K562 (cell line): ENCODE data around the gene SLC25A31. TPM values are rescaled to one million over a fixed set of nuclear protein-coding genes. Genes with fewer than 3 reads are reported as not detected.

Experiments
- CGGBP1 ChIP-seq: fragments of 250-450 bp; sonication (Bioruptor Pico); IDR thresholded peaks from 2 replicates; pipeline ENCODE4 v1.9.0; 2021; ENCODE audit warnings: mild to moderate bottlenecking
- HBP1 ChIP-seq: fragments of 450-650 bp; formaldehyde crosslinking; IDR thresholded peaks from 2 replicates; pipeline ENCODE4 v1.4.0; 2022; ENCODE audit warnings: missing genetic modification characterization
- HNRNPLL ChIP-seq: fragments of 200-400 bp; formaldehyde crosslinking; IDR thresholded peaks from 2 replicates; pipeline ENCODE4 v1.6.1; 2017; ENCODE audit warnings: low read length, low read depth, mild to moderate bottlenecking; ENCODE audit not compliant: poor library complexity, severe bottlenecking
- MCM5 ChIP-seq: fragments of 450-650 bp; IDR thresholded peaks from 2 replicates; pipeline ENCODE4 v1.6.1; 2016; ENCODE audit warnings: low read depth
- STAT5B ChIP-seq: fragments of 250-450 bp; sonication (Bioruptor Pico); IDR thresholded peaks from 2 replicates; pipeline ENCODE4 v1.8.0; 2021; ENCODE audit warnings: mild to moderate bottlenecking, inconsistent platforms
- ZKSCAN8 ChIP-seq: fragments of 200-800 bp; sonication (Bioruptor generic); IDR thresholded peaks from 2 replicates; pipeline ENCODE4 v1.6.1; 2016; ENCODE audit warnings: missing genetic modification characterization, missing compliant biosample characterization
- ZNF695 ChIP-seq: fragments of 450-650 bp; formaldehyde crosslinking; IDR thresholded peaks from 2 replicates; pipeline ENCODE4 v1.4.0; 2020; ENCODE audit warnings: mild to moderate bottlenecking, moderate library complexity
- ZNF740 ChIP-seq, 3 experiments: fragments of 200-800 bp in 1 of 3; sonication (Bioruptor generic) in 1 of 3; sonication (generic) in 1 of 3; formaldehyde crosslinking in 1 of 3; IDR thresholded peaks; 2 replicates each; pipeline versions ENCODE4 v1.6.1 to v1.8.0; 2016 to 2022; ENCODE audit warnings: mild to moderate bottlenecking in 2 of 3, missing compliant biosample characterization in 2 of 3, missing genetic modification characterization in 2 of 3, missing genetic modification reagents in 1 of 3
- ZNF79 ChIP-seq: fragments of 250-450 bp; sonication (Bioruptor Pico); IDR thresholded peaks from 2 replicates; pipeline ENCODE4 v1.4.0; 2020; ENCODE audit warnings: low read depth, mild to moderate bottlenecking, moderate library complexity
- ZSCAN32 ChIP-seq: fragments of 450-650 bp; formaldehyde crosslinking; IDR thresholded peaks from 2 replicates; pipeline ENCODE4 v1.4.0; 2020; ENCODE audit warnings: mild to moderate bottlenecking, moderate library complexity
- polyA plus RNA-seq, 8 experiments: library from polyadenylated mRNA; depleted of rRNA in 4 of 8; stranded (reverse) in 5 of 8; unstranded in 3 of 8; fragments of >200 nt; fragmentation: Nextera tagmentation in 2 of 8; fragmentation: Illumina TruSeq in 1 of 8; extraction: Ambion mirVana in 2 of 8; extraction: Trizol in 1 of 8; gene quantifications; 2 replicates each; pipeline versions ENCODE4 v1.2.1 to v1.2.3, GENCODE V29; 2011 to 2014; ENCODE audit warnings: inconsistent platforms in 1 of 8, missing spikeins in 1 of 8
- total RNA-seq, 7 experiments: library from RNA; depleted of rRNA in 6 of 7; stranded (reverse); fragments of >200 nt in 6 of 7; fragmentation: Illumina TruSeq in 2 of 7; extraction: Trizol in 2 of 7; gene quantifications; 2 replicates each; pipeline versions ENCODE4 v1.2.1 to v1.2.3, GENCODE V29; 2011 to 2021; ENCODE audit warnings: low replicate concordance in 1 of 7

SLC25A31 gene
- total and polyA plus RNA-seq, 9 of the 15 experiments (the other 6 are each of a cell fraction or from before 2014, with no cell fraction given), result 0.07 TPM; not detected in 8

DNA sequence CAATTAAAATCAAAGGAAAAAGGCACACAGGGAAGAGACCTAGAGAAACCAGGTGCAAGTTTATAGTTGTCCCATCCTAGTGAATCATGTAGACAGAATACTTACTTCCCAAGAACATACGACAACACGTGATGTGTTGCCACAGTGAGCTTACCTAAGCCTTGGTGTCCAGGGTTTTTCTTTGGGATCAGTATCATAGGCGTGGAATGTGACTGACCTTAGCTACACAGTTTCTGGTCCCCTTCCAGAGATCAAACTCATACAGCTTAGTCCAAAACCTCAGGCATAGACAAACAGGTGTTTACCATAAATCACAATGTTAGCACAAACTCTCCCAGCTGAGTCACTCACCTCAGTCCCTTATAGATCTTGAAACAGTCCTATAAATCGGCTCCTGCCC lies 17.7 kb downstream of the SLC25A31 start (continued):
- no peak for TF ChIP-seq MCM5
- TF ChIP-seq ZNF79 (CRISPR knock-in tag), result no peak
- no peak for TF ChIP-seq CGGBP1 (CRISPR knock-in tag)
- TF ChIP-seq ZSCAN32 (CRISPR knock-in tag), result no peak
- TF ChIP-seq ZNF740 (CRISPR knock-in tag; IDR thresholded peaks at IDR 0.05), result no peak
- TF ChIP-seq ZNF740 (tag; IDR thresholded peaks at IDR 0.05), result no peak
- no peak for TF ChIP-seq HBP1 (CRISPR knock-in tag)
- no peak for TF ChIP-seq ZNF695 (CRISPR knock-in tag)
- TF ChIP-seq ZKSCAN8 (CRISPR knock-in tag), result no peak
- TF ChIP-seq HNRNPLL, result no peak
- no peak for TF ChIP-seq STAT5B (CRISPR knock-in tag)
- TF ChIP-seq, all 486 proteins: peak for 0
